ENCODE results near the gene HOXC9.

- no peak for TF ChIP-seq POLR2A (IDR thresholded peaks at IDR 0.05)
- TF ChIP-seq CTCF (IDR thresholded peaks at IDR 0.05) = no peak
Measured at GRCh38 chr12:54019091-54019811, 19.3 kb downstream of the HOXC9 start.
